ENCODE measurements around the gene AGA. TPM values are rescaled to one million over a fixed set of nuclear protein-coding genes. Genes with fewer than 3 reads are reported as not detected.

AGA gene
- total RNA-seq, 2 experiments from 2014 or later, result 14.6 to 15.4 TPM

GRCh38 chr4:177484613-177485021 lies 42.4 kb upstream of the AGA start:
- Mint-ChIP-seq H3K27ac (no peak overlapping the region), H3K9me3 (no peaks in the 10 kb centered on the region), H3K36me3 (ENCODE audit: low read depth) (no peaks in the 10 kb centered on the region), H3K4me1 (ENCODE audit: low read depth) (peaks cover 19% of the 10 kb centered on the region), H3K4me3 (no peak overlapping the region), H3K27me3 (no peaks in the 10 kb centered on the region)
- Histone ChIP-seq H3K9me3 (ENCODE audit: control insufficient read depth in 1 of 2, insufficient read depth in 1 of 2, low read length in 2 of 2) (no peaks in the 10 kb centered on the region), H3K27ac (ENCODE audit: low read depth in 1 of 2, low read length in 2 of 2) (no peak overlapping the region), H3K4me3 (ENCODE audit: low read length) (no peak overlapping the region), H3K36me3 (ENCODE audit: insufficient read depth, low read length) (no peaks in the 10 kb centered on the region), H3K4me1 (ENCODE audit: insufficient read depth, low read length) (no peaks in the 10 kb centered on the region), H3K27me3 (ENCODE audit: control insufficient read depth in 1 of 2, insufficient read depth in 2 of 2, low read length in 2 of 2) (no peaks in the 10 kb centered on the region)
- DNase-seq (no peak), ATAC-seq (ENCODE audit: poor library complexity) (no peak)
- CTCF ChIA-PET, result no interaction called here
- no peak for TF ChIP-seq CTCF (IDR thresholded peaks at IDR 0.05)
- intact Hi-C loops (cut with DNase I, micrococcal nuclease), result no loop called here
- POLR2A ChIA-PET, result interaction anchor here (1.3 kb wide), 1 partner anchor 42 kb away, joined by 3 read pairs; the partner anchor contains the start of gene AGA

GRCh38 chr4:177483760-177484159 lies 41.5 kb upstream of the AGA start:
- no peaks in the 10 kb centered on the region for H3K36me3 ChIP-seq (ENCODE audit: insufficient read depth, low read length)
- no peak overlapping the region for H3K4me3 ChIP-seq (ENCODE audit: low read length)
- ChIA-PET POLR2A (interaction anchor here (1.3 kb wide), 1 partner anchor 41 kb away, joined by 3 read pairs; the partner anchor contains the start of gene AGA), CTCF (no interaction called here)
- Mint-ChIP-seq H3K27ac (no peak overlapping the region), H3K4me1 (ENCODE audit: low read depth) (peaks cover 19% of the 10 kb centered on the region), H3K36me3 (ENCODE audit: low read depth) (no peaks in the 10 kb centered on the region), H3K9me3 (no peaks in the 10 kb centered on the region), H3K4me3 (no peak overlapping the region), H3K27me3 (no peaks in the 10 kb centered on the region)
- no peak overlapping the region for H3K27ac ChIP-seq (ENCODE audit: low read depth in 1 of 2, low read length in 2 of 2)
- intact Hi-C loops (cut with DNase I, micrococcal nuclease), result no loop called here
- no peak for TF ChIP-seq CTCF (IDR thresholded peaks at IDR 0.05)
- no peak for DNase-seq
- H3K27me3 ChIP-seq (ENCODE audit: control insufficient read depth in 1 of 2, insufficient read depth in 2 of 2, low read length in 2 of 2), result no peaks in the 10 kb centered on the region
- H3K9me3 ChIP-seq (ENCODE audit: control insufficient read depth in 1 of 2, insufficient read depth in 1 of 2, low read length in 2 of 2), result no peaks in the 10 kb centered on the region
- no peaks in the 10 kb centered on the region for H3K4me1 ChIP-seq (ENCODE audit: insufficient read depth, low read length)
- ATAC-seq (ENCODE audit: poor library complexity), result no peak

GRCh38 chr4:177483271-177483670 lies 41.0 kb upstream of the AGA start:
- H3K27ac Mint-ChIP-seq, result no peak overlapping the region
- Histone ChIP-seq H3K36me3 (ENCODE audit: insufficient read depth, low read length) (no peaks in the 10 kb centered on the region), H3K4me3 (ENCODE audit: low read length) (no peak overlapping the region), H3K27me3 (ENCODE audit: control insufficient read depth in 1 of 2, insufficient read depth in 2 of 2, low read length in 2 of 2) (no peaks in the 10 kb centered on the region), H3K9me3 (ENCODE audit: control insufficient read depth in 1 of 2, insufficient read depth in 1 of 2, low read length in 2 of 2) (no peaks in the 10 kb centered on the region), H3K27ac (ENCODE audit: low read depth in 1 of 2, low read length in 2 of 2) (no peak overlapping the region), H3K4me1 (ENCODE audit: insufficient read depth, low read length) (no peaks in the 10 kb centered on the region)
- H3K9me3 Mint-ChIP-seq, result no peaks in the 10 kb centered on the region
- ATAC-seq (ENCODE audit: poor library complexity), result no peak
- intact Hi-C loops (cut with DNase I, micrococcal nuclease), result no loop called here
- peaks cover 19% of the 10 kb centered on the region for H3K4me1 Mint-ChIP-seq (ENCODE audit: low read depth)
- CTCF ChIA-PET, result no interaction called here
- TF ChIP-seq CTCF (IDR thresholded peaks at IDR 0.05), result no peak
- no peaks in the 10 kb centered on the region for H3K27me3 Mint-ChIP-seq
- no peak for DNase-seq
- H3K36me3 Mint-ChIP-seq (ENCODE audit: low read depth), result no peaks in the 10 kb centered on the region
- no peak overlapping the region for H3K4me3 Mint-ChIP-seq
- POLR2A ChIA-PET, result no interaction called here

All from CD4-positive, alpha-beta T cell (primary cell).